IMR-90 (cell line): ENCODE data around the gene TMSB15C. TPM values are rescaled to one million over a fixed set of nuclear protein-coding genes. Genes with fewer than 3 reads are reported as not detected.
"Not testable (repeated sequence)": the region's sequence is repeated elsewhere in the genome, so short reads cannot be mapped to it uniquely, and the experiment has no call there.

Source experiments
- ATAC-seq: fragments of 200-7000 bp; cut with Tn5 transposase; 2 replicates; pipeline ENCODE4 v1.9.1; 2020; ENCODE audit warnings: low read depth, mild to moderate bottlenecking, moderate library complexity
- BruUV-seq: library from RNA; stranded (reverse); fragments of 400-500 nt; replicated peaks from 2 replicates; lab custom pipeline; 2021; lab: Mats Ljungman, UMichigan
- CTCF ChIA-PET: fragments of 300-600 bp; formaldehyde crosslinking; extraction: SDS; loops from one replicate; lab custom pipeline; 2021; ENCODE audit warnings: antibody characterized with exemption; lab: Yijun Ruan, JAX
- POLR2A ChIA-PET: fragments of 300-600 bp; sonication (Branson Sonifier 250); formaldehyde crosslinking; loops from one replicate; lab custom pipeline; 2022; ENCODE audit warnings: antibody characterized with exemption; ENCODE audit not compliant: unreplicated experiment; lab: Charles Lee
- DNase-seq: peaks from one replicate; pipeline ENCODE4 v3.0.0; 2013
- H2AFZ ChIP-seq: replicated peaks from 2 replicates; pipeline ENCODE3; 2013; ENCODE audit warnings: low read length, mild to moderate bottlenecking; ENCODE audit not compliant: poor library complexity
- H2AK5ac ChIP-seq: 2 replicates; pipeline ENCODE4 v1.6.1; 2013; ENCODE audit warnings: low read depth, low read length, inconsistent platforms
- H2AK9ac ChIP-seq: replicated peaks from 2 replicates; pipeline ENCODE3; 2013; ENCODE audit warnings: mild to moderate bottlenecking, low read depth, low read length, moderate library complexity; ENCODE audit not compliant: poor library complexity
- H2BK120ac ChIP-seq: 2 replicates; pipeline ENCODE4 v1.6.1; 2013; ENCODE audit warnings: low read depth, low read length, inconsistent platforms
- H2BK15ac ChIP-seq: 3 replicates; pipeline ENCODE4 v1.6.1; 2013; ENCODE audit warnings: low read depth, low read length, inconsistent platforms
- H2BK20ac ChIP-seq: 2 replicates; pipeline ENCODE4 v1.6.1; 2013; ENCODE audit warnings: low read depth, mild to moderate bottlenecking, inconsistent platforms, low read length, moderate library complexity
- H2BK5ac ChIP-seq: 2 replicates; pipeline ENCODE4 v1.6.1; 2013; ENCODE audit warnings: mild to moderate bottlenecking, low read depth, low read length, inconsistent platforms; ENCODE audit not compliant: poor library complexity, severe bottlenecking
- H3K14ac ChIP-seq: replicated peaks from 2 replicates; pipeline ENCODE4 v1.6.1; 2013; ENCODE audit warnings: low read depth, low read length, inconsistent platforms
- H3K18ac ChIP-seq: 2 replicates; pipeline ENCODE4 v1.6.1; 2013; ENCODE audit warnings: low read depth, low read length, control low read depth
- H3K23ac ChIP-seq: 2 replicates; pipeline ENCODE4 v1.6.1; 2013; ENCODE audit warnings: low read depth, low read length, inconsistent platforms
- H3K27ac ChIP-seq: 2 replicates; pipeline ENCODE4 v1.5.1; 2013; ENCODE audit warnings: mild to moderate bottlenecking, control low read depth, low read length; ENCODE audit not compliant: insufficient read depth
- H3K27me3 ChIP-seq: 2 replicates; pipeline ENCODE4 v1.6.1; 2013; ENCODE audit warnings: low read length; ENCODE audit not compliant: control insufficient read depth, insufficient read depth
- H3K36me3 ChIP-seq: 2 replicates; pipeline ENCODE4 v1.6.1; 2013; ENCODE audit warnings: low read length, mixed read lengths; ENCODE audit not compliant: control insufficient read depth, insufficient read depth
- H3K4ac ChIP-seq: 2 replicates; pipeline ENCODE4 v1.6.1; 2013; ENCODE audit warnings: low read depth, low read length, inconsistent platforms
- H3K4me1 ChIP-seq: 2 replicates; pipeline ENCODE4 v1.6.1; 2013; ENCODE audit warnings: low read length, mixed read lengths; ENCODE audit not compliant: control insufficient read depth, insufficient read depth
- H3K4me2 ChIP-seq: 2 replicates; pipeline ENCODE4 v1.6.1; 2013; ENCODE audit warnings: low read depth, mild to moderate bottlenecking, control low read depth, low read length, moderate library complexity
- H3K4me3 ChIP-seq: 2 replicates; pipeline ENCODE4 v1.5.1; 2013; ENCODE audit warnings: low read depth, mild to moderate bottlenecking, control low read depth, low read length, moderate library complexity; ENCODE audit not compliant: insufficient read depth
- H3K56ac ChIP-seq: 2 replicates; pipeline ENCODE4 v1.6.1; 2013; ENCODE audit warnings: low read length, inconsistent platforms; ENCODE audit not compliant: insufficient read depth; ENCODE audit errors: extremely low read depth
- H3K79me1 ChIP-seq, 2 experiments: 2 replicates each; pipeline ENCODE4 v1.6.1; 2013; ENCODE audit warnings: low read length in 2 of 2, inconsistent platforms in 1 of 2, low read depth in 1 of 2
- H3K9ac ChIP-seq: 2 replicates; pipeline ENCODE4 v1.6.1; 2013; ENCODE audit warnings: low read depth, low read length, control low read depth
- H3K9me1 ChIP-seq: 2 replicates; pipeline ENCODE4 v1.6.1; 2013; ENCODE audit warnings: low read length, inconsistent platforms; ENCODE audit not compliant: insufficient read depth
- H3K9me3 ChIP-seq: 2 replicates; pipeline ENCODE4 v1.6.1; 2013; ENCODE audit warnings: low read length; ENCODE audit not compliant: control insufficient read depth, insufficient read depth
- H4K20me1 ChIP-seq: 2 replicates; pipeline ENCODE4 v1.6.1; 2013; ENCODE audit warnings: low read length, inconsistent platforms; ENCODE audit not compliant: insufficient read depth
- H4K5ac ChIP-seq: 2 replicates; pipeline ENCODE4 v1.6.1; 2013; ENCODE audit warnings: mild to moderate bottlenecking, low read depth, low read length, control low read depth
- H4K8ac ChIP-seq, 2 experiments: 2 replicates each; pipeline ENCODE4 v1.6.1; 2013; ENCODE audit warnings: low read depth in 2 of 2, low read length in 2 of 2, control low read depth in 1 of 2, inconsistent platforms in 1 of 2
- H4K91ac ChIP-seq: 2 replicates; pipeline ENCODE4 v1.6.1; 2013; ENCODE audit warnings: low read depth, low read length, inconsistent platforms; ENCODE audit not compliant: insufficient read depth
- whole genome bisulfite sequencing, 2 experiments: methylation state at CpG; one replicate each; pipeline versions ENCODE4 v1.1.5 to v1.1.7; 2013; ENCODE audit warnings: missing lambda C conversion rate in 2 of 2; ENCODE audit not compliant: insufficient read length in 1 of 2; ENCODE audit errors: extremely low coverage in 2 of 2; 5-methylcytosine and 5-hydroxymethylcytosine counted together
- dilution Hi-C: fragments of 300-500 bp; cut with HindIII; formaldehyde crosslinking; loops from one replicate; pipeline ENCODE4 v1.14.3; 2018; ENCODE audit warnings: low sequenced_read_pairs; ENCODE audit not compliant: unreplicated experiment
- in situ Hi-C: fragments of 300-500 bp; cut with MboI; formaldehyde crosslinking; loops from 3 replicates; pipeline ENCODE4 v1.14.3; 2019; ENCODE audit warnings: low sequenced_read_pairs, inconsistent platforms, mixed read lengths
- intact Hi-C: fragments of 100-400 bp; cut with micrococcal nuclease; formaldehyde crosslinking; loops from 2 replicates; pipeline ENCODE4 v1.10.0; 2022
- polyA plus RNA-seq, 3 experiments: library from polyadenylated mRNA; depleted of rRNA; stranded (reverse); fragments of >200 nt; gene quantifications; 2 replicates each; pipeline ENCODE4 v1.2.3, GENCODE V29; 2012; ENCODE audit warnings: low replicate concordance in 1 of 3
- total RNA-seq: library from RNA; depleted of rRNA; stranded (reverse); fragments of >200 nt; gene quantifications from 2 replicates; pipeline ENCODE4 v1.2.3, GENCODE V29; 2012

The TMSB15C gene
- total and polyA plus RNA-seq, 2 of the 4 experiments (the other 2 are of a cell fraction) = 1.9 to 2.0 TPM

DNA sequence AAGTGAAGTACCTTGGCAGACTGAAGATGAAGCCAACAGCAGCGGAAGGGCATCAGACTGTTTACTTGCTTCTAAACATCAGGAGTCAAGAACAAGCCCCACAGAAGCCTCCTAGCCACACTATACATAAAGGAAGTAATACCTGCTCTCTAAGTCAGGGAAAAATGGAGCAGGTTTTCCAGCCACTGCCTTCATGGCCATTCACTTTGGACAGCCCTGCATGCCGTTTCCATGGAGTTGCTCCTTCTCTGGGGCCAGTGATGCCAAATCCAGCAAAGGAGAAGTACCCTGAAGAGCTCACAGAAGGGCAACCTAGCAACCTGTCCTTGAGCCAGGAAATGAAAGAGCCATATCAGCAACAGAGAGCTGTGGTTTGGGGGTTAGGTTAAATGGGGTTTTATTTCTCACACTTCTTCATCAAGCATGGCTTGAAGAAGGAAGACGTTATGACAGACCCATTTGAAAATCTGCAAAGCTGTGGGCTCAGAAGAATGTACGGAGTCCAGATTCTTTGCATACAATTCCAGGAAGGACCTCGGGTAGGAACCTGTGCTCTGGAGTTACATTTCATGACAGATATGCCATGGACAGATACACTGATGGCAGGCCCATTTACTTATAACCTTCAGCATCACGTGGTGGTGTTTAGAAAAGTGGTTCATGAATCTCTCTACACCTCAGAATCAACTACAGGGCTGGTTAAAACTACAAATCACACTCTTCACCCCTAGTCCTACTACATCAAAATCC lies 34.6 kb upstream of the TMSB15C start:
- dilution Hi-C loops, ATAC-seq, H4K91ac ChIP-seq, H3K14ac ChIP-seq, H2AK5ac ChIP-seq, H4K8ac ChIP-seq, H2BK15ac ChIP-seq, H3K4me3 ChIP-seq, H3K36me3 ChIP-seq, H4K5ac ChIP-seq, DNase-seq, H4K20me1 ChIP-seq, H3K79me1 ChIP-seq, H3K18ac ChIP-seq, H3K4me1 ChIP-seq, H2AK9ac ChIP-seq, H2BK5ac ChIP-seq, H3K9me1 ChIP-seq, H3K27ac ChIP-seq, H3K56ac ChIP-seq, H2BK120ac ChIP-seq, H3K9ac ChIP-seq, BruUV-seq, H3K9me3 ChIP-seq, H3K27me3 ChIP-seq, H3K4me2 ChIP-seq, CTCF ChIA-PET, POLR2A ChIA-PET, H3K4ac ChIP-seq, H2BK20ac ChIP-seq, H2AFZ ChIP-seq, H3K23ac ChIP-seq: not testable (repeated sequence)
- intact Hi-C loops (loop anchor here (5.0 kb wide), 1 partner anchor 423 kb away; the partner anchor contains the start of gene MORF4L2), in situ Hi-C loops (loop anchor here (25.0 kb wide), 1 partner anchor 273 kb away; the partner anchor contains the start of gene RAB9B)
- no CpG with 5 or more reads among the region's 6 CpGs for WGBS, 2 experiments
